ENCODE results near the gene APOBEC3F. TPM values are rescaled to one million over a fixed set of nuclear protein-coding genes. Genes with fewer than 3 reads are reported as not detected.
"Not testable (repeated sequence)": the region's sequence is repeated elsewhere in the genome, so short reads cannot be mapped to it uniquely, and the experiment has no call there.

The APOBEC3F gene
- total RNA-seq, 3 donors from 2014 or later (not counting 1 experiment from before 2014, with no cell fraction given): 30.1 to 54.4 (median 41.0) TPM

- Mint-ChIP-seq H3K36me3 (no peaks in the 10 kb centered on the region), H3K4me3 (no peak overlapping the region), H3K27ac (no peak overlapping the region), H3K27me3 (ENCODE audit: low read depth in 2 of 2) (no peaks in the 10 kb centered on the region), H3K4me1 (peaks cover 5 to 9% of the 10 kb centered on the region in 2 donors), H3K9me3 (no peaks in the 10 kb centered on the region)
- no peaks in the 10 kb centered on the region for H3K36me3 ChIP-seq (ENCODE audit: control insufficient read depth, insufficient read depth, low read length)
- peaks cover 51% of the 10 kb centered on the region for H3K4me1 ChIP-seq (ENCODE audit: control insufficient read depth, insufficient read depth, low read length)
- no peaks in the 10 kb centered on the region for H3K27me3 ChIP-seq (ENCODE audit: control insufficient read depth, insufficient read depth, low read length)
- H3K4me3 ChIP-seq (ENCODE audit: low read length): peak overlapping the region; percentile 28
- DNase-seq: no peak
- H3K27ac ChIP-seq (ENCODE audit: low read length): peak overlapping the region; percentile 92
- H3K9me3 ChIP-seq (ENCODE audit: control insufficient read depth, insufficient read depth, low read length): no peaks in the 10 kb centered on the region
- intact Hi-C loops (cut with micrococcal nuclease): no loop called here
- no peak for TF ChIP-seq CTCF (IDR thresholded peaks at IDR 0.05)
- ATAC-seq: no peak
- 79% methylated on average over 11 of the region's 13 CpGs for WGBS (ENCODE audit: insufficient coverage)
Observed at GRCh38 chr22:39068033-39068785, 27.5 kb downstream of the APOBEC3F start.

DNA sequence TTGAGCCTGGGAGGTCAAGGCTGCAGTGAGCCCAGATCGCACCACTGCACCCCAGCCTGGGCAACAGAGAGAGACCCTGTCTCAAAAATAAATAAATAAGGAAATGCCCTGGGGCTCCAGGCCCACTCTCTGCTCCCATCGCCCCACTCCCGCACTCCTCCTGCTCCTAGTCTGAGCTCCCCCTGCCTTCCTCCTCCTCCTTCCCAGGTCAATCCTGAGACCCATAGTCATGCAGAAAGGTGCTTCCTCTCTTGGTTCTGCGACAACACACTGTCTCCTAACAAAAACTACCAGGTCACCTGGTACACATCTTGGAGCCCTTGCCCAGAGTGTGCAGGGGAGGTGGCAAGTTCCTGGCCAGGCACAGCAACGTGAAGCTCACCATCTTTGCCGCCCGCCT, 29.5 kb downstream of the APOBEC3F start:
- DNase-seq (no peak), ATAC-seq (no peak)
- Histone ChIP-seq H3K4me1 (ENCODE audit: control insufficient read depth, insufficient read depth, low read length) (peaks cover 36% of the 10 kb centered on the region), H3K27ac (ENCODE audit: low read length) (no peak overlapping the region), H3K36me3 (ENCODE audit: control insufficient read depth, insufficient read depth, low read length) (no peaks in the 10 kb centered on the region), H3K27me3 (ENCODE audit: control insufficient read depth, insufficient read depth, low read length) (no peaks in the 10 kb centered on the region), H3K9me3 (ENCODE audit: control insufficient read depth, insufficient read depth, low read length) (no peaks in the 10 kb centered on the region), H3K4me3 (ENCODE audit: low read length) (no peak overlapping the region)
- H3K4me1 Mint-ChIP-seq: peaks cover 7 to 12% of the 10 kb centered on the region in 2 donors
- H3K27ac Mint-ChIP-seq: peak overlapping the region in 1 of 2 donors; percentile 27
- H3K27me3 Mint-ChIP-seq (ENCODE audit: low read depth in 2 of 2): no peaks in the 10 kb centered on the region
- no peak for TF ChIP-seq CTCF (IDR thresholded peaks at IDR 0.05)
- no peak overlapping the region for H3K4me3 Mint-ChIP-seq
- no peaks in the 10 kb centered on the region for H3K36me3 Mint-ChIP-seq
- 98% methylated on average over 7 of the region's 7 CpGs for WGBS (ENCODE audit: insufficient coverage)
- intact Hi-C loops (cut with micrococcal nuclease): no loop called here
- H3K9me3 Mint-ChIP-seq: no peaks in the 10 kb centered on the region

DNA sequence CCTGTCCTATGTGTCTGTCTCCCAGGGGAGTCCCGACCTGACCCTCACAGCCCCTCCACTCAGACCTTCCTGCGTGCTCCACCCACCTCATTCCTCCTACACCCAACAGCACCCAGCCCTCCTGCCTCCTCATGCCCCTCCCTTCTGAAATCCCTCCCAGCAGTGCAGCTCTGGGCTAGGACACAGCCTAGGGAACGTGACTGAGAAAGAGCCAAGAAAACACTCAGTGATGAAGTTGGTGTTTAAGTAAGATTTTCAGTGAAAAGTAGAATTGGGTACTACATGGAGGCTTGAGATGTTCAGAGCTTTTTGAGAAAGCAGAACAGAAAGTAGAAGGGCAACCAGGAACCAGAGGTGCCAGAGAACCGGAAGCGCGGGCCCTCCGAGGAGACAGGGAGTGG, 31.9 kb downstream of the APOBEC3F start:
- H3K27ac Mint-ChIP-seq; H3K4me3 ChIP-seq (ENCODE audit: low read length); ATAC-seq; DNase-seq; H3K36me3 ChIP-seq (ENCODE audit: control insufficient read depth, insufficient read depth, low read length); H3K36me3 Mint-ChIP-seq; intact Hi-C loops (cut with micrococcal nuclease); H3K4me3 Mint-ChIP-seq; H3K9me3 ChIP-seq (ENCODE audit: control insufficient read depth, insufficient read depth, low read length); H3K9me3 Mint-ChIP-seq; H3K27me3 Mint-ChIP-seq (ENCODE audit: low read depth in 2 of 2); H3K27me3 ChIP-seq (ENCODE audit: control insufficient read depth, insufficient read depth, low read length): not testable (repeated sequence)
- H3K4me1 ChIP-seq (ENCODE audit: control insufficient read depth, insufficient read depth, low read length): peaks cover 28% of the 10 kb centered on the region
- 53% methylated on average over 7 of the region's 7 CpGs for WGBS (ENCODE audit: insufficient coverage)
- H3K4me1 Mint-ChIP-seq: peaks cover 18 to 30% of the 10 kb centered on the region in 2 donors
- peak overlapping the region; percentile 49 for H3K27ac ChIP-seq (ENCODE audit: low read length)

- H3K4me3 Mint-ChIP-seq: no peak overlapping the region
- no peaks in the 10 kb centered on the region for H3K27me3 ChIP-seq (ENCODE audit: control insufficient read depth, insufficient read depth, low read length)
- DNase-seq: no peak
- H3K27ac Mint-ChIP-seq: no peak overlapping the region
- H3K4me1 ChIP-seq (ENCODE audit: control insufficient read depth, insufficient read depth, low read length): peaks cover 42% of the 10 kb centered on the region
- H3K36me3 ChIP-seq (ENCODE audit: control insufficient read depth, insufficient read depth, low read length): peaks cover 1% of the 10 kb centered on the region
- intact Hi-C loops (cut with micrococcal nuclease): no loop called here
- no peak overlapping the region for H3K4me3 ChIP-seq (ENCODE audit: low read length)
- H3K9me3 ChIP-seq (ENCODE audit: control insufficient read depth, insufficient read depth, low read length): no peaks in the 10 kb centered on the region
- no peaks in the 10 kb centered on the region for H3K9me3 Mint-ChIP-seq
- no peak overlapping the region for H3K27ac ChIP-seq (ENCODE audit: low read length)
- H3K36me3 Mint-ChIP-seq: no peaks in the 10 kb centered on the region
- ATAC-seq: no peak
- 100% methylated on average over 1 of the region's 2 CpGs for WGBS (ENCODE audit: insufficient coverage)
- H3K27me3 Mint-ChIP-seq (ENCODE audit: low read depth in 2 of 2): no peaks in the 10 kb centered on the region
- TF ChIP-seq CTCF (IDR thresholded peaks at IDR 0.05): no peak
- H3K4me1 Mint-ChIP-seq: peaks cover 30 to 44% of the 10 kb centered on the region in 2 donors
Observed at GRCh38 chr22:39073981-39074380, 33.3 kb downstream of the APOBEC3F start.

- peaks cover 59% of the 10 kb centered on the region for H3K4me1 ChIP-seq (ENCODE audit: control insufficient read depth, insufficient read depth, low read length)
- H3K27me3 ChIP-seq (ENCODE audit: control insufficient read depth, insufficient read depth, low read length); ATAC-seq; H3K36me3 Mint-ChIP-seq; H3K27me3 Mint-ChIP-seq (ENCODE audit: low read depth in 2 of 2); H3K9me3 Mint-ChIP-seq; H3K9me3 ChIP-seq (ENCODE audit: control insufficient read depth, insufficient read depth, low read length); DNase-seq: not testable (repeated sequence)
- WGBS (ENCODE audit: insufficient coverage): 58% methylated on average over 10 of the region's 24 CpGs
- intact Hi-C loops (cut with micrococcal nuclease): loop anchor here (1.0 kb wide), 1 partner anchor 39 kb away; no protein-coding TSS in a partner anchor
- peak overlapping the region; percentile 23 for H3K4me3 ChIP-seq (ENCODE audit: low read length)
- peaks cover 49 to 65% of the 10 kb centered on the region in 2 donors for H3K4me1 Mint-ChIP-seq
- H3K27ac ChIP-seq (ENCODE audit: low read length): peak overlapping the region; percentile 68
- H3K4me3 Mint-ChIP-seq: peak overlapping the region; percentile 90
- H3K36me3 ChIP-seq (ENCODE audit: control insufficient read depth, insufficient read depth, low read length): peaks cover 15% of the 10 kb centered on the region
- H3K27ac Mint-ChIP-seq: peak overlapping the region; percentile 98 to 99
Observed at GRCh38 chr22:39076155-39077025, 35.7 kb downstream of the APOBEC3F start.
